Loucy (cell line): Measurements from ENCODE around the gene SPOCK1.

Experiments used
- H2AFZ ChIP-seq: fragments of 200-600 bp; sonication (generic); 2 replicates; pipeline ENCODE4 v1.6.0; 2016; ENCODE audit warnings: antibody characterized with exemption, mild to moderate bottlenecking, low read length, moderate library complexity
- H3F3A ChIP-seq: fragments of 200-600 bp; 2 replicates; pipeline ENCODE4 v1.6.0; 2016; ENCODE audit warnings: antibody characterized with exemption, low read depth, mild to moderate bottlenecking
- H3K27me3 ChIP-seq: fragments of 200-600 bp; sonication (generic); 2 replicates; pipeline ENCODE4 v1.6.1; 2014; ENCODE audit warnings: low read length, mild to moderate bottlenecking; ENCODE audit not compliant: insufficient read depth, poor library complexity, severe bottlenecking
- H3K36me3 ChIP-seq: fragments of 200-600 bp; sonication (generic); 2 replicates; pipeline ENCODE4 v1.6.1; 2016; ENCODE audit warnings: low read length; ENCODE audit not compliant: insufficient read depth
- H3K4me1 ChIP-seq: fragments of 200-600 bp; sonication (generic); 2 replicates; pipeline ENCODE4 v1.5.1; 2014; ENCODE audit warnings: low read length, mild to moderate bottlenecking; ENCODE audit not compliant: insufficient read depth, poor library complexity, severe bottlenecking
- H3K4me2 ChIP-seq: fragments of 200-600 bp; sonication (generic); 2 replicates; pipeline ENCODE4 v1.6.0; 2014; ENCODE audit warnings: antibody characterized with exemption, low read length, low read depth, mild to moderate bottlenecking; ENCODE audit not compliant: poor library complexity, severe bottlenecking
- H3K4me3 ChIP-seq: fragments of 200-600 bp; sonication (generic); 2 replicates; pipeline ENCODE4 v1.5.1; 2014; ENCODE audit warnings: low read length, mild to moderate bottlenecking, mixed read lengths; ENCODE audit not compliant: poor library complexity, severe bottlenecking
- H3K79me2 ChIP-seq: fragments of 200-600 bp; sonication (generic); 2 replicates; pipeline ENCODE4 v1.6.1; 2014; ENCODE audit warnings: low read length; ENCODE audit not compliant: insufficient read depth
- H3K9ac ChIP-seq: fragments of 200-600 bp; sonication (generic); 2 replicates; pipeline ENCODE4 v1.6.0; 2014; ENCODE audit warnings: mild to moderate bottlenecking, low read depth, low read length, moderate library complexity; ENCODE audit not compliant: poor library complexity, severe bottlenecking
- H3K9me2 ChIP-seq: fragments of 200-600 bp; sonication (generic); replicated peaks from 2 replicates; pipeline ENCODE4 v1.6.1; 2016; ENCODE audit warnings: low read depth, low read length, mixed read lengths
- H3K9me3 ChIP-seq: fragments of 200-600 bp; sonication (generic); 2 replicates; pipeline ENCODE4 v1.6.1; 2014; ENCODE audit warnings: mild to moderate bottlenecking, antibody characterized with exemption, low read length, low read depth; ENCODE audit not compliant: insufficient read depth
- H4K20me1 ChIP-seq: fragments of 200-600 bp; sonication (generic); 2 replicates; pipeline ENCODE4 v1.6.0; 2014; ENCODE audit warnings: antibody characterized with exemption, low read length, mild to moderate bottlenecking; ENCODE audit not compliant: insufficient read depth, poor library complexity, severe bottlenecking
- CTCF ChIP-seq: fragments of 200-600 bp; sonication (generic); conservative IDR thresholded peaks from 2 replicates; pipeline ENCODE4 v1.5.1; 2014; ENCODE audit warnings: mild to moderate bottlenecking, antibody characterized with exemption, low read length
- EZH2phosphoT487 ChIP-seq: fragments of 200-600 bp; IDR thresholded peaks from 2 replicates; pipeline ENCODE4 v1.6.1; 2018; ENCODE audit warnings: antibody characterized with exemption, mild to moderate bottlenecking, moderate library complexity, borderline replicate concordance

SPOCK1 gene

GRCh38 chr5:137070521-137070920 lies 428.6 kb downstream of the SPOCK1 start:
- Histone ChIP-seq H3K4me3 (no peak overlapping the region), H3K4me2 (no peak overlapping the region), H3K9me2 (no peaks in the 10 kb centered on the region), H4K20me1 (no peaks in the 10 kb centered on the region), H3K27me3 (no peaks in the 10 kb centered on the region), H3K36me3 (no peaks in the 10 kb centered on the region), H2AFZ (no peak overlapping the region), H3K9ac (no peak overlapping the region), H3K4me1 (no peaks in the 10 kb centered on the region), H3K79me2 (no peaks in the 10 kb centered on the region), H3F3A (no peaks in the 10 kb centered on the region), H3K9me3 (no peaks in the 10 kb centered on the region)
- TF ChIP-seq CTCF (no peak), EZH2phosphoT487 (no peak)

GRCh38 chr5:137069358-137069757 lies 429.8 kb downstream of the SPOCK1 start:
- H3K4me2 ChIP-seq = no peak overlapping the region
- no peaks in the 10 kb centered on the region for H4K20me1 ChIP-seq
- no peak overlapping the region for H3K9ac ChIP-seq
- H3K27me3 ChIP-seq = no peaks in the 10 kb centered on the region
- H3F3A ChIP-seq = no peaks in the 10 kb centered on the region
- H3K36me3 ChIP-seq = no peaks in the 10 kb centered on the region
- no peak overlapping the region for H2AFZ ChIP-seq
- no peaks in the 10 kb centered on the region for H3K79me2 ChIP-seq
- no peak overlapping the region for H3K4me3 ChIP-seq
- no peaks in the 10 kb centered on the region for H3K9me2 ChIP-seq
- no peaks in the 10 kb centered on the region for H3K9me3 ChIP-seq
- TF ChIP-seq CTCF (no peak), EZH2phosphoT487 (no peak)
- H3K4me1 ChIP-seq = no peaks in the 10 kb centered on the region

- Histone ChIP-seq H3K27me3 (peaks cover 5% of the 10 kb centered on the region), H3K4me1 (no peaks in the 10 kb centered on the region), H4K20me1 (no peaks in the 10 kb centered on the region), H3K9ac (no peak overlapping the region), H3K36me3 (no peaks in the 10 kb centered on the region), H3K4me3 (no peak overlapping the region), H3K4me2 (no peak overlapping the region), H3K9me3 (no peaks in the 10 kb centered on the region), H3K79me2 (no peaks in the 10 kb centered on the region), H3F3A (no peaks in the 10 kb centered on the region), H2AFZ (no peak overlapping the region), H3K9me2 (no peaks in the 10 kb centered on the region)
- TF ChIP-seq CTCF = no peak
- no peak for TF ChIP-seq EZH2phosphoT487
These were observed 437.7 kb downstream of the SPOCK1 start for GRCh38 chr5:137061382-137061781.
